IgD-negative memory B cell (primary cell): ENCODE measurements around the gene TAP2. TPM values are rescaled to one million over a fixed set of nuclear protein-coding genes. Genes with fewer than 3 reads are reported as not detected.

ENCODE experiments used
- H3K27ac Mint-ChIP-seq, 3 donors: one replicate each; pipeline ENCODE4 v1.8.0; 2020 to 2022; ENCODE audit warnings: mild to moderate bottlenecking in 3 of 3, mixed read lengths in 3 of 3, moderate library complexity in 1 of 3
- H3K27me3 Mint-ChIP-seq: one replicate; pipeline ENCODE4 v1.8.0; 2021; ENCODE audit warnings: mixed read lengths
- H3K36me3 Mint-ChIP-seq: one replicate; pipeline ENCODE4 v1.8.0; 2020; ENCODE audit warnings: mild to moderate bottlenecking, mixed read lengths
- H3K4me1 Mint-ChIP-seq, 3 donors: one replicate each; pipeline ENCODE4 v1.8.0; 2020 to 2022; ENCODE audit warnings: mixed read lengths in 3 of 3, mild to moderate bottlenecking in 1 of 3
- H3K4me3 Mint-ChIP-seq, 4 donors: one replicate each; pipeline ENCODE4 v1.8.0; 2020 to 2022; ENCODE audit warnings: mild to moderate bottlenecking in 4 of 4, mixed read lengths in 4 of 4, moderate library complexity in 3 of 4
- H3K9me3 Mint-ChIP-seq, 3 donors: one replicate each; pipeline ENCODE4 v1.8.0; 2020 to 2021; ENCODE audit warnings: mixed read lengths in 3 of 3, mild to moderate bottlenecking in 1 of 3
- polyA plus RNA-seq: library from polyadenylated mRNA; unstranded; fragments of 300-500 nt; fragmentation: Illumina TruSeq; gene quantifications from one replicate; pipeline ENCODE4 v1.2.3, GENCODE V29; 2021

The TAP2 gene
- polyA plus RNA-seq, 1 donor from 2014 or later = 26.8 TPM

- Mint-ChIP-seq H3K4me3 (peak overlapping the region in 1 of 4 donors; percentile 78), H3K27me3 (no peaks in the 10 kb centered on the region), H3K27ac (peak overlapping the region; percentile 78 to 96 (median 90)), H3K36me3 (peaks cover 3% of the 10 kb centered on the region), H3K9me3 (no peaks in the 10 kb centered on the region), H3K4me1 (peaks cover 25 to 36% (median 33%) of the 10 kb centered on the region in 3 donors)
Measured at GRCh38 chr6:32865724-32866443, 27.3 kb upstream of the TAP2 start.

GRCh38 chr6:32862725-32863124 lies 24.2 kb upstream of the TAP2 start:
- peaks cover 33 to 53% (median 40%) of the 10 kb centered on the region in 3 donors for H3K4me1 Mint-ChIP-seq
- peak overlapping the region in 1 of 3 donors; percentile 53 for H3K27ac Mint-ChIP-seq

GRCh38 chr6:32860674-32861073 lies 22.1 kb upstream of the TAP2 start:
- H3K4me1 Mint-ChIP-seq = peaks cover 20 to 48% (median 27%) of the 10 kb centered on the region in 3 donors
- no peaks in the 10 kb centered on the region for H3K9me3 Mint-ChIP-seq
- H3K36me3 Mint-ChIP-seq = peaks cover 8% of the 10 kb centered on the region
- no peaks in the 10 kb centered on the region for H3K27me3 Mint-ChIP-seq
- H3K27ac Mint-ChIP-seq = peak overlapping the region; percentile 43 to 84 (median 71)
- H3K4me3 Mint-ChIP-seq = peak overlapping the region in 1 of 4 donors; percentile 50

More at GRCh38 chr6:32862725-32863124, 24.2 kb upstream of the TAP2 start:
- Mint-ChIP-seq H3K4me3 (no peak overlapping the region), H3K27me3 (no peaks in the 10 kb centered on the region), H3K36me3 (peaks cover 8% of the 10 kb centered on the region), H3K9me3 (no peaks in the 10 kb centered on the region)

GRCh38 chr6:32858194-32858593 lies 19.7 kb upstream of the TAP2 start:
- Mint-ChIP-seq H3K4me1 (peaks cover 23 to 51% (median 32%) of the 10 kb centered on the region in 3 donors), H3K27ac (peak overlapping the region; percentile 30 to 89 (median 86)), H3K36me3 (peaks cover 8% of the 10 kb centered on the region), H3K4me3 (peak overlapping the region in 3 of 4 donors; percentile 32 to 79 (median 57)), H3K27me3 (no peaks in the 10 kb centered on the region), H3K9me3 (no peaks in the 10 kb centered on the region)

- no peaks in the 10 kb centered on the region for H3K9me3 Mint-ChIP-seq
- H3K36me3 Mint-ChIP-seq = peaks cover 8% of the 10 kb centered on the region
- H3K4me3 Mint-ChIP-seq = peak overlapping the region in 3 of 4 donors; percentile 32 to 71 (median 57)
- H3K4me1 Mint-ChIP-seq = peaks cover 26 to 50% (median 38%) of the 10 kb centered on the region in 3 donors
- no peaks in the 10 kb centered on the region for H3K27me3 Mint-ChIP-seq
- H3K27ac Mint-ChIP-seq = peak overlapping the region in 2 of 3 donors; percentile 23 to 89
Measured at GRCh38 chr6:32857156-32857891, 18.8 kb upstream of the TAP2 start.

- Mint-ChIP-seq H3K4me3 (peak overlapping the region; percentile 97 to 99 (median 99)), H3K27me3 (no peaks in the 10 kb centered on the region), H3K4me1 (peaks cover 42 to 56% (median 50%) of the 10 kb centered on the region in 3 donors), H3K36me3 (peaks cover 13% of the 10 kb centered on the region), H3K9me3 (no peaks in the 10 kb centered on the region), H3K27ac (peak overlapping the region; percentile 59 to 99 (median 95))
Measured at GRCh38 chr6:32855467-32856174, 17.1 kb upstream of the TAP2 start.

- Mint-ChIP-seq H3K27ac (peak overlapping the region; percentile 95 to 100 (median 99)), H3K36me3 (peaks cover 12% of the 10 kb centered on the region)
Measured at GRCh38 chr6:32854376-32855178, 16.0 kb upstream of the TAP2 start.

GRCh38 chr6:32853541-32854375 lies 15.2 kb upstream of the TAP2 start, which contains the start of the genes PSMB9 and TAP1:
Gene PSMB9, plus strand, starts transcription at chr6:32854192. Its CDS starts 38 bp downstream, at chr6:32854230.
Gene TAP1, minus strand, starts transcription at chr6:32853704. Its CDS starts 68 bp downstream, at chr6:32853636.
- peak within 1 kb of the TSS; percentile 95 to 100 (median 99) for H3K27ac Mint-ChIP-seq
- H3K27me3 Mint-ChIP-seq = no peaks in the 10 kb centered on the region
- peaks cover 51 to 59% (median 55%) of the 10 kb centered on the region in 3 donors for H3K4me1 Mint-ChIP-seq
- H3K36me3 Mint-ChIP-seq = peaks cover 17% of the 10 kb centered on the region
- no peaks in the 10 kb centered on the region for H3K9me3 Mint-ChIP-seq
- H3K4me3 Mint-ChIP-seq = peak within 1 kb of the TSS; percentile 97 to 99 (median 99)

More at GRCh38 chr6:32854376-32855178, 16.0 kb upstream of the TAP2 start:
- H3K4me3 Mint-ChIP-seq = peak overlapping the region; percentile 97 to 99 (median 99)
- peaks cover 49 to 60% (median 51%) of the 10 kb centered on the region in 3 donors for H3K4me1 Mint-ChIP-seq
- H3K9me3 Mint-ChIP-seq = no peaks in the 10 kb centered on the region
- H3K27me3 Mint-ChIP-seq = no peaks in the 10 kb centered on the region

GRCh38 chr6:32852844-32853540 lies 14.5 kb upstream of the TAP2 start:
- Mint-ChIP-seq H3K4me3 (peak overlapping the region; percentile 97 to 99 (median 99)), H3K9me3 (peaks cover 0 to 2% (median 0%) of the 10 kb centered on the region in 3 donors), H3K27me3 (no peaks in the 10 kb centered on the region), H3K4me1 (peaks cover 51 to 61% (median 58%) of the 10 kb centered on the region in 3 donors), H3K27ac (peak overlapping the region; percentile 95 to 100 (median 99)), H3K36me3 (peaks cover 17% of the 10 kb centered on the region)

GRCh38 chr6:32852018-32852843 lies 13.7 kb upstream of the TAP2 start:
- H3K27me3 Mint-ChIP-seq = no peaks in the 10 kb centered on the region
- peak overlapping the region; percentile 95 to 100 (median 99) for H3K27ac Mint-ChIP-seq
- H3K4me1 Mint-ChIP-seq = peaks cover 53 to 65% (median 61%) of the 10 kb centered on the region in 3 donors
- H3K9me3 Mint-ChIP-seq = peaks cover 0 to 2% (median 0%) of the 10 kb centered on the region in 3 donors
- peaks cover 18% of the 10 kb centered on the region for H3K36me3 Mint-ChIP-seq
- H3K4me3 Mint-ChIP-seq = peak overlapping the region; percentile 97 to 99 (median 99)

GRCh38 chr6:32851025-32851424 lies 12.5 kb upstream of the TAP2 start:
- H3K36me3 Mint-ChIP-seq = peaks cover 18% of the 10 kb centered on the region
- H3K9me3 Mint-ChIP-seq = peaks cover 0 to 2% (median 0%) of the 10 kb centered on the region in 3 donors

GRCh38 chr6:32849126-32849525 lies 10.6 kb upstream of the TAP2 start:
- Mint-ChIP-seq H3K4me1 (peaks cover 52 to 59% (median 58%) of the 10 kb centered on the region in 3 donors), H3K27me3 (no peaks in the 10 kb centered on the region), H3K36me3 (peaks cover 28% of the 10 kb centered on the region), H3K27ac (peak overlapping the region in 2 of 3 donors; percentile 80 to 98), H3K9me3 (peaks cover 0 to 2% (median 0%) of the 10 kb centered on the region in 3 donors), H3K4me3 (peak overlapping the region in 2 of 4 donors; percentile 75 to 95)

More at GRCh38 chr6:32851025-32851424, 12.5 kb upstream of the TAP2 start:
- H3K4me3 Mint-ChIP-seq = peak overlapping the region; percentile 58 to 99 (median 98)
- H3K4me1 Mint-ChIP-seq = peaks cover 59 to 65% (median 64%) of the 10 kb centered on the region in 3 donors
- H3K27me3 Mint-ChIP-seq = no peaks in the 10 kb centered on the region
- peak overlapping the region; percentile 62 to 95 (median 74) for H3K27ac Mint-ChIP-seq
